Stromal cell of bone marrow (primary cell): ENCODE data around the gene ARHGEF37.
"Not testable (repeated sequence)": the region's sequence is repeated elsewhere in the genome, so short reads cannot be mapped to it uniquely, and the experiment has no call there.

Source experiments
- DNase-seq: peaks from one replicate; pipeline ENCODE4 v3.0.0-alpha.2; 2012; ENCODE audit warnings: low read depth

The ARHGEF37 gene, protein sequence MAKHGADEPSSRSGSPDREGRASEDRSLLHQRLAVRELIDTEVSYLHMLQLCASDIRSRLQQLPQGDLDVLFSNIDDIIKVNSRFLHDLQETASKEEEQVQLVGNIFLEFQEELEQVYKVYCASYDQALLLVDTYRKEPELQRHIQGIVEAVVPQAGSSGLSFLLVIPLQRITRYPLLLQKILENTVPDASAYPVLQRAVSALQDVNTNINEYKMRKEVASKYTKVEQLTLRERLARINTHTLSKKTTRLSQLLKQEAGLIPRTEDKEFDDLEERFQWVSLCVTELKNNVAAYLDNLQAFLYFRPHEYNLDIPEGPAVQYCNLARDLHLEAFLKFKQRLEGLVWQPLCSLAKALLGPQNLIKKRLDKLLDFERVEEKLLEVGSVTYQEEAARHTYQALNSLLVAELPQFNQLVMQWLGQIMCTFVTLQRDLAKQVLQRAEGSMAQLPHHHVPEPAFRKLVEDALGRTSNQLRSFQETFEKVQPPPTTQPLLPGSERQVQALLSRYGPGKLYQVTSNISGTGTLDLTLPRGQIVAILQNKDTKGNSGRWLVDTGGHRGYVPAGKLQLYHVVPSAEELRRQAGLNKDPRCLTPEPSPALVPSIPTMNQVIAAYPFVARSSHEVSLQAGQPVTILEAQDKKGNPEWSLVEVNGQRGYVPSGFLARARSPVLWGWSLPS

DNA sequence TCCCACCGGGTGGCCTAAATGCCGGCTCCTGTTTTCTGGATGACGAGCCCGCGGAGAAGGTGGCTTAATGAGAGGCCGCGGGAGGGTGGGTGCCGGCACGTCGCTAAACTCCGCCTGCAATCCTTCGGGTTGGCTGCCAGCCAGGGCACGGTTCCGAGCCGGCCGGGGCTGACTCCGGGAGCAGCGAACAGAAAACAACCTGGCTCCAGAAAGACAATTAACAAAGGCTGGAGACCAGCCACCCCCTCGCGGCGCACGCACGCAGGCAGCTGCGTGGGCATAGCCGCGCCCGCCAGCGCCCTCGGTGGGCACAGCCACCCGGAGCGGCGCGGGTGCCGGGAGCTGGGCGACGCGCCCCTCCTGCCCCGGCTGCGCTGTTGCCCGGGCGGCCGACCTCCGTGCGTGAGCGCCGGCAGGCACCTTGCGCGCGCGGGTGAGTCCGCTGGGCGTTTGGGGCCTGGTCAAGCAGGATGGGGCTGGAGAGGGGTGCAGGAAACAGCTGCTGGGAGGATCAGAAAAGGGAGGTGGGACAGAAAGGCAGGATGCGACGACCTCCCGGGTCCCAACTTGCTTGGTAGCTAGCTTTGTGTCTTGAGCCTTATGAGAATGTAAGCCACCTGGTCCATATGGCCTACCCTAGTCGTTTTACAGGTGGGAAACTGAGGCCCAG is at the start of gene ARHGEF37:
Gene ARHGEF37 (plus strand): TSS at position 307 of the 670 bp plus-strand sequence. CDS start 16,272 bp downstream, outside the sequence.
- DNase-seq, result no peak

GRCh38 chr5:149532413-149532812 is 48.9 kb upstream of the ARHGEF37 start:
- no peak for DNase-seq

DNA sequence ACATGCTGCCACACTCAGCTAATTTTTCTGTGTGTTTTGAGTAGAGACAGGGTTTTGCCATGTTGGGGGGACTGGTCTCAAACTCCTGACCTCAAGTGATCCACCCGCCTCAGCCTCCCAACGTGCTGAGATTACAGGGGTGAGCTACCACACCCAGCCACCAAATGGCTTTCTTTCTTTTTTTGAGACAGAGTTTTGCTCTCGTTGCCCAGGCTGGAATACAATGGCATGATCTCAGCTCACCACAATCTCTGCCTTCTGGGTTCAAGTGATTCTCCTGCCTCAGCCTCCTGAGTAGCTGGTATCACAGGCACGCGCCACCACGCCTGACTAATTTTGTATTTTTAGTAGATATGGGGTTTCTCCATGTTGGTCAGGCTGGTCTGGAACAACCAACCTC is 45.5 kb upstream of the ARHGEF37 start:
- DNase-seq, result not testable (repeated sequence)

DNA sequence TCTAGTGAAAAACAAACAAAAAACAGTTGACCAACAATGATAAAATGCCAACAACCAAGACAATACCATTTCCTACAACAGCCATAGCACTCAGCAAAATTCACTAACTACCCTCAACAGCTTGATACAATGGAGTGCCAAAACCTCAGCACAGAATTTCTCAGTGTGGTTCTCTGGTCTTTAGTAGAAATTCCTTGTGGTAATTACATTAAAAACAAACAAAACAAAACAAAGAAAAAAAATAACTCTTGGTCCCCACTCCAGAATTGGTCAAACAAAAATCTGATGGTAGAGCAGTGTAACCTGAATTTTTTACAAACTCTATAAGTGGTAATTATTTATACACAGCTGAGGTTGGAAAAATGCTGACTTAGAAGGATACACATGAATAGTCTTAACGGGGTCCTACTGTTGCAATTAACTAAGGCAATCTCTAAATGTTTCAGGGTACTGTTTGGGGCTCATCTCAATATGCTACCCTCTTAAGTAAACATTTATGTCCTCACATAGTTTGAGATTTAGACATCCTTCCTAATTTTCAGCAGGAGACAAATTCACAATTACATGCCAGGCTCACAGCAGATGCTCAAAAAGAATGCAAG is 43.8 kb upstream of the ARHGEF37 start:
- no peak for DNase-seq

DNA sequence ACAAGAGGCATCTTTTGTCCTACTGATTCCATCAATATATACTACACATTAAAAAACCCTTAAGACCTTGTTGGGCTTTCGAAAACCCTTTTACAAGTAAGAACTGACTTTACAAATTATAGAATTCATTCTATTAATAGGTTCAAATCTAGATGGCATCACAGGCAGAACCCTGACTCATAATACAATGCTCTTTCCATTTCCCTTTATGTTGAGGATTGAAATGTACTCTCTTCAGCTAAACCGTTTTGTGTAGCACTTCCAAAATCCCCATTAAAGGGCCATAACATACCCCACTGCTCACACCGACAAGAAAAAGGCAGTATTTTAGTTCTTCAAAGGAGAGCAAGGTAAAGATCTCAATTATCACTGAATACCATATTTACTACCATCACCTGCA is 41.2 kb upstream of the ARHGEF37 start:
- DNase-seq, result no peak

GRCh38 chr5:149541893-149542292 is 39.4 kb upstream of the ARHGEF37 start:
- DNase-seq, result no peak

- no peak for DNase-seq
Observed at GRCh38 chr5:149543361-149544027, 37.8 kb upstream of the ARHGEF37 start.

DNA sequence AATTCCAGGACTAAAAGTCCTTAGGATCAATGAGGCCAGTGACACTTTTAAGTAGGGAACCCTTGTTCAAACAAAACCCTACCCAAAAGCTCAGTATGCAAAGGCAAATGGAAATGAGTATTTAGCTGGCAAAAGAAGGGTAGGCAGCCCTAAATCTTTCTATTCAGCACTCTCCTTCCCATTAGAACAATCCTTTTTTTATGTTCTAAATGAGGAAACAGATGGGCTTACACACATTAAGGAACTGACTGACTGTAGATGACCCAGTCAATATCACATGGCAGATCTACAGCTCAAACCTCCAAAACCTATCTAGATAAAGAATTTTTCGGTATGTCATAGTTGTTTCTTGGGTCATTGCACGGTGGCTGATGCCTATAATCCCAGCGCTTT is 37.3 kb upstream of the ARHGEF37 start:
- DNase-seq, result no peak

- DNase-seq, result no peak
Observed at GRCh38 chr5:149545327-149545726, 36.0 kb upstream of the ARHGEF37 start.

DNA sequence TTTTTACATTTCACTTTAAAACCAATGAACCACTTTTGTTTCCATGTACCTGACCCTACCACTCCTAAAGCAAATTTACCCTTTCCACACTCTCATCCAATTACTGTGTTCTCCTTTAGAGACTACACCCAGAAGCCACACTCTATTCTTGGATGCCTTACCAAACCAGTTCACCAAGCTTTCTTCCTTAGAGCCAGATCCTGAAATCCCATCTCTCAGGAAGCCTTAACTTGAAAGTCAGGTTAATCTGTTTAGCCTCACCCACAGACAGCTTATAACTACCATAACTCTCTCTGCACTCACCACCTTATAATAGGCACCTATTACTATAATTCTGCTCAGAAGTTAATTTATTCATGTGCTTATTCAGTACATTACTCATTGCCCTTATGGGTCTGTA is 34.3 kb upstream of the ARHGEF37 start:
- no peak for DNase-seq

DNA sequence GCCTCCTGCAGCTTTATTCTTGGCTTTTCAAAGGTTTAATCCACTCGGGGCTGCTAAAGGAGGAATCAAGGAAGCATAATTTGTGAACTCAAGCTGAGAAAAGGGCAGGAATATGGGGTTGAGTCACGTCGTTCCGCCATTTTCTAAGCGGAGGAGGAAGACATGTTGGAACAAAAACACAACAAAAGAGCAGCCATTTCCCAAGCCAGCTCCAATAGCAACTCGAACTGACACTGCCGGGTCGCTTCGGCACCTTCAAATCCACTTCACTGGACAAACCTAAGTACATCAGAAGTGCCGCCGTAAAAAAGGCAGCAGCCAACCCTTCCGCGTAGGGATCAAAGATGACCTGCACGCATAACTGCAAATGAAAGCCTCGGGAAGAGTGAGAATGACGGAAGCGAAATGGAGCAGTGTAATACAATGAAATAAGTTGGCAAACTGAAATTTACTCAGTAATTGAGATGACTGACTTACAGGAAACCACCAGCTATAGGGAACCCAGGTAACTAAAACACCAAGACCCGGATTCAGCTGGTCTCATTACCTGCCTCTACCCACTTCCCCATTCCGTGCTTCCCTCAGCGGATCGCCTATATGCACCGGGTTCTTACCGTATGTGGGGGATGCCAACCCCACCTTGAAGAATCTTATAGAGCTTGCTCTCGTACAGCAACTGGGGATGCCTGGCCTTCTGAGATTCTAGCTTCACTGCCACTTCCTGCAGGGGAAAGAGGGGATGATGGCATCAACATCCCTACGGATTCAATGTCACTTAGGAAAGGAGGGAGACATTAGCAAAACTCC is 31.6 kb upstream of the ARHGEF37 start:
- no peak for DNase-seq

- DNase-seq, result peak; percentile 76
Observed at GRCh38 chr5:149550268-149550583, 31.1 kb upstream of the ARHGEF37 start.

DNA sequence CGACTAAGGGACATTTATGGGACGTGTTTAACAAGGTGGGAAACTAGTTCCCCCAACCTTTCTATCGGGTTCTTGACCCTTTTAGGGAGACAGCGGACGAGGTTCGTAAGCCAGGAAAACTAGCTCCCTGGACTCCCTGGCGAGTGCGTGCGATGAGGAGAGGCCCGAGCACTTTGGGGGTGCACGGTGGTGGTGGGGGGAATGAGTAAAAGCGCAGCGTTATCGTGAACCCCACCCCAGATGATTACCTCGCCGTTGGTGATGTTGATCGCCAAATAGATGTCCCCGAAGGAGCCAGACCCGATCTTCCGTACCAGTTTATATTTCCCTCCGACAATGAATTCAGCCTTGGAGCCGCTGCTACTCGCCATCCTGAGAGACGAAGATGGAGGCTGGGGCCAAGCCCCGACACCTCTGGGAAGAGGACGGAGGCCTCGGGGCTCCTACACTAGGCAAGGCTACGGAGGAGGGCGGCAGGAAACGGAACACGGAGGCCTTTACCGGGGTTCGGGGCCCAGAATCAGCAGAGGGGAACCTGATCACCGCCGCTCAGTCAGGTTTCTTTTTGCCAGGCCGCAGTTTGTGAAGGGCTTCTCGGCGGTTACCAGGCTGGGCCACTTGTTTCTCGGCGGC is 30.6 kb upstream of the ARHGEF37 start:
- no peak for DNase-seq

DNA sequence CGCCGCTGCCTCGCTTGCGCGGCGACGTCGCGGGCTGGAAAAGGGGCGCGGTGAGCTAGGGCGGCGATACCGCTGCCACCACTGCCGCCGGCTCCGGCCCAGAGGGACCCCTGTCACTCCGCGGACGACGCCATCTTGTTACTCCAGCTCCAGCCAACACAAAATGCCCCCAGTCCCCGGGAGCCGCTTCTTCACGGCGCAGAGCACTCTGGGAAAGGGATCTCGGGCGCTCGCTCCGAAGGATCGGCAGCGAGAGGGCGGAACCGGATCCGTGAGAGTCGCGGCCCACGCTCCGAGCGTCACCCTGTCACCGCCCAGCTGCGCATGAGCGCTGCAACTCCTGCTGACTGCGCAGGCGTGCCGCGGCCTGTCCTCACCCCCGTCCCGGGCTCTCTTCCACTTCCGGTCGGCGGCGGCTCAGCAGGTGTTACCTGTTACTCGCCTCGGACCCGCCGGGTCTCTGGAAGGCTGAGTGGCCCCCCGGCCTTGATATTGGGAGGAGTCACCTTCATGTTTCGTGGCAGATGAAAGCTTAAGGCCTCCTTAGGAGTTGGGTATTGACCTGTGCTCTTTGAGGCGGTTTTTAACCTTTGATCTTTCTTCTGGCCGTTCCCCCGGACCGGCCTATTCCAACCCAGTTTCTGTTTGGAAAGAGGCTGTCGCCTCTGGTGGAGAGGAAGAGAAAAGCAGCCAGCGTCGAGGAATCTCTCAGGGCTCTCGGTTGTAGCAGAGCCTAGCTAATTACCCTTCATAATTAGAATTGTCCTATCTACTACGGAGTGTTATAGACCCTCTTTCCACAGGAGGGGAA is 29.9 kb upstream of the ARHGEF37 start, which contains the start of gene CSNK1A1:
Gene CSNK1A1 (minus strand): TSS at position 213 of the 811 bp plus-strand sequence. CDS start 475 bp downstream, outside the sequence.
- peak; percentile 96 for DNase-seq

DNA sequence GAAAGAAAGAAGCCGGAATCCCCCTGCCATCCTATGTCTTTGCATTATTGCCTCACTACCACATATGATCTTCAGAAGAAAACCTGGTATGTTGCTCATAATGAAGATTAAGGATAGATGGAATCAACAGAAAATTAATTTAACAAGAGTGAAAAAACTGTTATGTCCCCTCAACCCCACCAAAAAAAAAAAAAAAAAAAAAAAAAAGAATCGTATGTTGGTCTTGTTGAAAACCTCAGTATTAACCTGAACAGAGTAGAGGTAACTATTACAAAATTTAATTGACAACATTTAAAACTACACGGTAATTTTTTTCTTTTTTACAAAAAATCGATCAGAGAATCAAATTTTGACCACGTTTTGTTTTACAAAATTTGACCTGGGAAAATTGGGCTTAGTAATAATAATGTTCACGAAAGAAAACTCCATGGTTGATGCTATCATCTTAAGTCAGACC is 29.2 kb upstream of the ARHGEF37 start:
- DNase-seq, result no peak

DNA sequence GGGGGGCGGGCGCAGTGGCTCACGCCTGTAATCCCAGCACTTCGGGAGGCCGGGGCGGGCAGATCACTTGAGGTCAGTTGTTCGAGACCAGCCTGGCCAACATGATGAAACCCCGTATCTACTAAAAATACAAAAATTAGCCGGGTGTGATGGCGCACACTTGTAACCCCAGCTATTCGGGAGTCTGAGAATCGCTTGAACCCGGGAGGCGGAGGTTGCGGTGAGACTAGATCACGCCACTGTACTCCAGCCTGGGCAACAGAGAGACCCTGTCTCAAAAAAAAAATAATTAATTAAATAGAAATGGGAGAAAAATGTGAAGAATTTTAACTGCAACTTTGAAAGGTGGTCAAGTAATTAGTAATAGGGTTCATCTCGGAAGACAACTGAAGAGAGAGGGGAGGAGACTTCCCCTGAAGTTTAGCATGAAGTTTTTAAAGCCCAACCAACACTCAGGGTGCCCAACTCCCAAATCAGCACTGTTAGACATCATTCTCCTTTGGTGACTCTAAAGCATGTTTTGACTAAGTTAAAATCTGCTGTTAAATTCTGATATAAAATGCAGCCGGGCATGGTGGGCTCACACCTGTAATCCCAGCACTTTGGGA is 28.6 kb upstream of the ARHGEF37 start:
- DNase-seq, result no peak

GRCh38 chr5:149559706-149560105 is 21.6 kb upstream of the ARHGEF37 start:
- DNase-seq, result no peak

DNA sequence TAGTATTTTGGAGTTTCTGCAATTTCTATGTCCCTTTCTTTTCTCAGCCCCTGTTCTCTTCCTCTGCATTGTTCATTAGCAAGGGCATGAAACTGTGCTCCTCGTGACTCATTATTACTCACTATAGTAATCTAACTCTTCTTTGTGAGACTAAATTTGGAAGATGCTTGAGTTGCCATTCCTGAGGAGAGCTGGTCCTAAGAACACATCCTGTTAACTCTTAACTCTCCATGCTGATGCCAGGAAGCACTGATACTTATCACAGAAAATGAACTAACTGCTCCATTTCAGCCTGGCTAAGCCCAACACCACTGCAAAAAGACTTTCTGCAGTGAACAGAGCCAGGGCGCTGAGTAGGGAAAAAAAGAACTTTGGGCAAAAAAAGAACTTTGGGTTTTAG is 19.4 kb upstream of the ARHGEF37 start:
- DNase-seq, result peak; percentile 90

GRCh38 chr5:149563466-149563865 is 17.8 kb upstream of the ARHGEF37 start:
- no peak for DNase-seq
